ENCODE results near the gene CES2.
"Not testable (repeated sequence)": the region's sequence is repeated elsewhere in the genome, so short reads cannot be mapped to it uniquely, and the experiment has no call there.

Gene CES2

DNA sequence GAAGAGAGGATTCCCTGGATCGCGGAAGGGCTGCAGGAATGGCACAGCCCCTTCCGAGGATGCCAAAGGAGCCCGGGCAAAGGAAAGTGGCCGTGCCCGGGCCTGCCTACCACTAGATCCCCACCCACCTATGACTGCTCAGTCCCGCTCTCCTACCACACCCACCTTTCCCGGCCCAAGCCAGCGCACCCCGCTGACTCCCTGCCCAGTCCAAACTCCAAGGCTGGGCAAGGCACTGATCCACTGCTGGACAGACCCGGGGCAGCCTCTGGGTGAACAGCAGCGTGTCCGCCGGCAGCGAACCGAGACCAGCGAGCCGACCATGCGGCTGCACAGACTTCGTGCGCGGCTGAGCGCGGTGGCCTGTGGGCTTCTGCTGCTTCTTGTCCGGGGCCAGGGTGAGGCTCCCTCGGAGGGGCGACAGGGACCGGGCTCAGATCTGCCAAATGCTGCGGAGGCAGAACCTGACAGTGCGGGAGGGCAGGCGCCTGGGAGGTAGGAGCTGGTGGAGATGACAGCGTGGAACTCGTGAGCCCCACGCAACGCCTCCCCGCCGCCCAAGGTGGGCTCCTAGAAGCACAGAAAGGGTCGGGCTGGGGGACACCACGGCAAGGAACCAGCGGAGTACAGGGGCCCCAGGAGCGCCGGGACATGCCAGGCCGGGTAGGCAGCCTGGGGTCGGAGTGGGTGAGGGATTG, at the start of gene CES2:
TSS of gene CES2 (plus strand) at position 203 of the 698 bp plus-strand sequence. CDS start at position 323, 120 bp downstream.
- no peak for DNase-seq

DNA sequence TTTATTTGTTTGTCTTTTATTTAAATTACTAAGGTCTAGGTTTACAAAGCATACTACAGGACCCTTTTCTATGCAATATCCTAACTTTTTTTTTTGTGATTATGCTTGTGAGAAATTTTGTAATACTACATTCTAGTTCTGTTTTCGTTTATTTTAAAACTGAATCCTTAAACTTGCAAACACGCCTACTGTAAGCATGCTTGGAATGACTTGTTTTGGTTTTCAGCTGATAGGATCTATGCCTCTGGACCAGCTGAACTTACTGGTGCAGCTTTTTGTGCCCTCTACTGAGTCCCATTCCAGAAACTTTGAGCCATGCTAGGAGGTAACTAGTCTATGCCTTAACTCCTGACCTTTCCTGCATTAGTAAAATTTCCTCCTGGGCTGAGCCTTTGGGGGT, 49.0 kb upstream of the CES2 start:
- DNase-seq = no peak

GRCh38 chr16:66886914-66887313, 48.4 kb upstream of the CES2 start:
- no peak for DNase-seq

DNA sequence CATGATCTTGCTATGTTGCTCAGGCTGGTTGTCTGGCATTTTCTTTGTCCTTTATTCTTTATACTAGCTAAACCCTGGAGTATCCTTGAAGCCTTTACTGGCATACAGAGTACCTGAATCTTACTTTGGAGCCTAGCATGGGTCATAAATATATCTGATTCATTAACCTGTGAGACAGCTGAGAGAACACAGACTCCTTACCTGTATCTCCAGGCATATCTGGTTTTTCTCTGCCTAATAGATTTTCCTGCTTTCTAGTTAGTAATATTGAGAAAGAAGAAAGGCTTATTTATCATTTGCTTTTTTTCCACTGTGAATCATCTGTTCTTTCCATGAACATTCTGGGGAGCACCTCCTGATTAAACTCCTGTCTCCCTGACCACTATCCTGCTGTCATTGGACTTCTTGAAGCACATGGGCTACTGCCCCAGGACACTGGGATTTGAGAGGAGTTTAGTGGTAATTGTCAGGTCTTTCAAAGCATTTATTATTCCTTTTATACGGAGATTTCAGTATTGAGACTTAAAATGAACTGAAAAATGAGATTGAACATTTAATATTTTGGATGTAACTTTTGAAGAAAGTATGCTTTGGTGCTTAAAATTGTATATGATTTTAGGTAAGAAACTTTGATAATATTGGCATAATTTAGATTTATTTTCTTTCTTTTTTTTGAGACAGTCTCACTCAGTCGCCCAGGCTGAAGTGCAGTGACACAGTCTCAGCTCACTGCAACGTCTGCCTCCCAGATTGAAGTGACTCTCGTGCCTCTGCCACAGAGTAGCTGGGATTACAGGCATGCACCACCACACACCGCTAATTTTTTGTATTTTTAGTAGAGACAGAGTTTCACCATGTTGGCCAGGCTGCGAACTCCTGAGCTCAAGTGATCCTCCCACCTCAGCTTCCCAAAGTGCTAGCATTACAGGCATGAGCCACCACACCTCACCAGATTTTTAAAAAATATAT, 46.4 kb upstream of the CES2 start:
- no peak for DNase-seq

- DNase-seq = no peak
Measured at GRCh38 chr16:66889622-66890021, 45.7 kb upstream of the CES2 start.

GRCh38 chr16:66890799-66891198, 44.5 kb upstream of the CES2 start:
- no peak for DNase-seq

- no peak for DNase-seq
Measured at GRCh38 chr16:66891360-66891759, 44.0 kb upstream of the CES2 start.

DNA sequence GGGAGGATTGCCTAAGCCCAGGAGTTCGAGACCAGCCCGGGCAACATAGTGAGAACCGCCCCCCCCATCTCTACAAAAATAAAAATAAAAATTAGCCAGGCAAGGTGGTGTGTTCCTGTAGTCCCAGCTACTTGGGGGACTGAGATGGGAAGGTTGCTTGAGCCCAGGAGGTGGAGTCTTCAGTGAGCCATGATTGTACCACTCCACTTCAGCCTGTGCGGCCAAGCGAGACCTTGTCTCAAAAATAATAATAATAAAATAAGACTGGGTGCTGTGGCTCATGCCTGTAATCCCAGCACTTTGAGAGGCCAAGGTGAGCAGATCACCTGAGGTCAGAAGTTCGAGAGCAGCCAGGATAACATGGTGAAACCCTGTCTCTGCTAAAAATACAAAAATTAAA, 43.5 kb upstream of the CES2 start:
- no peak for DNase-seq

DNA sequence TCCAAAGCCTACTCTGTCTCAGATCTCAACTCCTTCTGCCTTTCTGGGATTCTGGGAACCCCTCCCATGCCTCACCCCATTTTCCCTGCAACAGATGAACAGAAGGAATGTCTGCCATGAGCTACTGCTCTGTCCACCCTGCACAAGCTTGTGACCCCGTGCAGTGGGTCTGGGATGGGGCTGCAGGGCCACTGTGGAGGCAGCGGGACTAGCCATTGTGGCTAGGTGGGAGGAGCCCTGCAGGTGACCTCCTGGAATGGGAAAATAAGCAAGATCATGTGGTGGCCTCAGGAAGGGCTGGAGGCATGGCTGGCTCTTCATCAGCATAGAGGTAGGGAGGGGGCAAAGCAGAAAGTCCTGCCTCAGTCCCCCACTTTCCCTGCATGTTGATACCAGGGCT, 41.3 kb upstream of the CES2 start:
- DNase-seq = no peak

- DNase-seq = peak; percentile 64 to 74
Measured at GRCh38 chr16:66894948-66895688, 40.2 kb upstream of the CES2 start.

DNA sequence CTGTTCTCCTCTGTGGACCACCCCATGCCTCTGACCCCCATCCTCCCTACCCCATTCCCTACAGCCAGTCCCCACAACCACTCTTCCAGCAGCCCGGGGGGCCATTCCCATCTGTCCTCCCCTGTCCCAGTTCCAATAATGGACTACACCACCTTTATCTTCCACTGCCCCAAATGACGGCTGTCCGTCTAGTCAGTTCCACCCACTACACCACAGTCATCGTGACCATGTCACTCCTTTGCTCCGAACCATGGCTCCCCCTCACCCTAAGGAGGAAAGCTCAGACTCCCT, 39.7 kb upstream of the CES2 start:
- DNase-seq = no peak

DNA sequence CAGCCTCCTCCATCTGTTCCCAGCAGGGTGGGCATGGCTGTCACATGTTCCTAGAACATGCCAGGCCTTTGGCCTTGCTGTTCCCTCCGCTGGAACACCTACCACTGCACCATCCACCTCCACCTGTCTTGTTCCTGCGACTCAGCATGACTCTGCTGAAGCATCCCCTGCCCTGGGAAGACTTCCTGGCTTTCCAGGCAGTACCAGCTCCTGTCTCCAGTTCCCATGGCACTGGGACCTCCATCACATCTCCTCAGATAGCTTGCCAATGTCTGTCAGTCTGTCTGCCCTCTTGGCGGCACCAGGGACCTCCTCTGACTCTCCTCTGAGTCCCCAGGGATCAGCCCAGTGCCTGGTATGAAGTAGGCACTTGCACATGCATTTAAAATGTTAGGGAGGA, 39.3 kb upstream of the CES2 start:
- no peak for DNase-seq

DNA sequence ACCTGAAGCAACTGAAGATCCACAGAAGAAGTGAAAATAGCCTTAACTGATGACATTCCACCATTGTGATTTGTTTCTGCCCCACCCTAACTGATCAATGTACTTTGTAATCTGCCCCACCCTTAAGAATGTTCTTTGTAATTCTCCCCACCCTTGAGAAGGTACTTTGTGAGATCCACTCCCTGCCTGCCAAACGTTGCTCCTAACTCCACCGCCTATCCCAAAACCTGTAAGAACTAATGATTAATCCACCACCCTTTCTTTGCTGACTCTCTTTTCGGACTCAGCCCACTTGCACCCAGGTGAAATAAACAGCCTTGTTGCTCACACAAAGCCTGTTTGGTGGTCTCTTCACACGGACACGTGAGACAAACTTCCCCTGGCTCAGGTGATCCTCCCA, 38.6 kb upstream of the CES2 start:
- not testable (repeated sequence) for DNase-seq

DNA sequence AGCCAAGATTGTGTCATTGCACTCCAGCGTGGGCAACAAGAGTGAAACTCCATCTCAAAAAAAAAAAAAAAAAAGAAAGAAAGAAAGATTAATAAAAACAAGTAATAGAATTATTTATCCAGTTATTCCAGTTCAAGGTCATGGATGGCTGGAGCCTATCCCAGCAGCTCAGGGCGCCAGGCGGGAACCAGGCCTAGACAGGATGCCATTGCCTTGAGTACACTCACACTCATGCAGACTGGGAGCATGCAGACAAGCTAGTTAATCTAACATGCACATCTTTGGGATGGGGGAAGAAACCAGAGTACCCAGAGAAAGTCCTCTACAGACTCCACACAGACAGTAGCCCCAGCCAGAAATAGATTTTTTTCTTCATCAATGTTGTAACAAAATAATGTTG, 37.1 kb upstream of the CES2 start:
- DNase-seq = no peak

DNA sequence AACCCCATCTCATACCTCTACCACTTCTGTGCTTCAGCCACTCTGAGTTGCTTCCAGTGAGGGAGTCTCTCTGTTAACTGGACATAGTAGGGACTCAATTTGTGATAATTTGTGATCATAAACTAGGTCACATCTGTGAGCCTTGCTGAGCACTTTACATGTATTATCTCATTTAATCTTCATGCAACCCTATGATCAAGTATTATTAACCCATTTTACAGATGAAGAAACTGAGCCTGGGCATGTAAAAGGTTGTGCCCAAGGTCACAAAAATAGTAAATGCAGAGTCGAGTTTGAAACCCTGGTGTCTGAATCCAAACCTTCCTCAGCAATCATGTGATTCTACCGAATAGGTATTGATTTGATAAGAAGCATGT, 36.4 kb upstream of the CES2 start:
- DNase-seq = no peak

DNA sequence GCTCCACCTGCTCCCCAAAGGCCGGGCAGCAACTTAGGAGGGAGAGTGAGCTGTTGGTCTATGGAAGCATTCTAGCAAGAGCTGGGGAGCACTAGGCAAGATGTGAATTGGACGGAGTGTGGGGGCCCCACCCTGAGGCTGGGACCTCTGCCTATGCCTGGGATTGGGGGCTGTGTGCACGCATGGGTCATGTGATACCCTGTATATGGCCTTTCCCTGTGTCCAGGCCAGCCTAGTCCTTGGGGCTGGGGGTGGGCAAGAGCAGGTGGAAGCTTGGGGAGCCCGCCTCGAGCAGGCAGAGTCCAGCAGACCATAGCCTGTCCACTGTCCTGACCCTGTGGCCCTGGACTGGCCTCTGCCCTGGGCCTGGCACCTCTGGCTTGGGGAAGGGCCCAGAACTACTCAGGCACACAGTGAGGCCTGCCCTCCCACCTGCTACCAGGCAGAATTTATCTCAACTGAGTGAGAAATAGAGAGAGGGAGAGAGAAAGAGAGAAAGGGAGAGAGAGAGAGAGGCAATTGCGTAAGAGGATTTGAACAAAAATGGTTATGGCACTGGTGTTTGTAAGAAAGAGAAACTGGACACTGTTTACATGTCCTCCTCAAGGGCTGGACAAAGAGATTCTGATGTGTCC, 35.9 kb upstream of the CES2 start:
- peak in 1 of 2 experiments; percentile 8 for DNase-seq

DNA sequence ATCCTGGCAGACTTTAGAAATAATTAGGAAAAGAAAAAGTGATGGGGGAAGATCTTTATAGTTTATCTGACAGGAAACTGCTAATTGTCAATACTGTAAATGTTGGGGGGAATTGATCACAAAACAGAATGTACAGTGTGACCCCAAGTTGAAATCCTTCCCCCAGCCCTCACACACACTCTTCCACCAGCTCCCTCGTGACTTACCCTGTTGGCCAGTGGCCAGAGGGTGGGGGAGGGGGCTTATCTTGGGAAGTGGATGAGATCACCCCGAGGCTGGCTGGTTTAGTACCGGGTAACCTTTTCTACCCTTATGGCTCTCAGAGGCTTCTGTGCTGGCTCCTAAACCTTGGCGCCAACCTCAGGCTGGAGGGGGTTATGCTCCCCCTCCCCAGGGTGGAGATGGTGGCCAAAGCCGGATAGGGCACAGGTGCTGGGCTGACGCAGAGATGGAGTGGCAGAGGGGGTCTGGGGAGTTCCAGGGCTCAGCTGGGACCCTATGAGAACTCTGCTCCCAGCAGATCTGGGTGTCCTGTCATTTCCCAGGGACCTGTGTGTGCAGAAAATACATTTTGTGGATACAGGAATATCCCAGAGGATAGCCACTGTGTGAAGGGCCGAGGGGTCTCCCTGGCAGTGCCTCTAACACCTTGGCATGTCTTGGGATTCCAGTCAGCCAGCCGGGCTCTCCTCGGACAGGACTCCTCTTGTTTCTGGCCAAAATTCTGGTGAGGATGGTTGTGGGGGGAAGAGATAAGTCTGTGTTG, 35.2 kb upstream of the CES2 start:
- DNase-seq = no peak

DNA sequence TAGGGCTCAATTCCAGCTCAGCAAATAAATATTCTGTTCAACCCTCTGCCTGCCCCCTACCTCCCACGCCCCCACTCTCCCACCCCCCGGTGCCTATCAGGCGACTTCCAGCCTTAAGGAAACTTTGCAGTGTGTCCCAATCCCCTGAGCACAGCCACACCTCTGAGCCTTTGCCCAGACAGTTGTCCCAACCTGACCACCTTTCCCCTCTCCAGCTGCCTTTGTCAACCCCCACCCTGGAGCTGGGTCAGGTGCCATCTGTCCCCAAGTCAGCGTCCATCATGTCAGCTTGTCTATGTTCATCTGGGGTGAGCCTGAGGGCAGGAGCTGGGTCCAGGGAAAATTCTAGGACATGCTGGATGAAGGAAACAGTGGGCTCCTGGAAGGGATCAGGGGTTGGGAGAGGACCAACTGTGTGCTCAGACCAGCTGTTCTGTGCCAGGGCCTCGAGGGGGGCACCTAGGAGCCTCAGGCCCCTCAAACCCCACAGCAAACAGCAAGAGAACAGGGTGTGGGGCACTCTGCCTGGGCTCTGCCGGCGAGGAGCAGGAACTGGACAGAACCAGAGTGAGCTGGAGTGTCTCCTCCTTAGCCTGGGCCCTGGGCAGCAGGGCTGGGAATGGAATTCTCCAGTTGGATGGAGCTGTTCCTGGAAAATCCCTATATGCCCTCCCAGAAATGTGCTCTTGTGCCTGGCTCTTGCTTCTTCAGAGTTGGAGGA, 34.4 kb upstream of the CES2 start:
- DNase-seq = no peak

DNA sequence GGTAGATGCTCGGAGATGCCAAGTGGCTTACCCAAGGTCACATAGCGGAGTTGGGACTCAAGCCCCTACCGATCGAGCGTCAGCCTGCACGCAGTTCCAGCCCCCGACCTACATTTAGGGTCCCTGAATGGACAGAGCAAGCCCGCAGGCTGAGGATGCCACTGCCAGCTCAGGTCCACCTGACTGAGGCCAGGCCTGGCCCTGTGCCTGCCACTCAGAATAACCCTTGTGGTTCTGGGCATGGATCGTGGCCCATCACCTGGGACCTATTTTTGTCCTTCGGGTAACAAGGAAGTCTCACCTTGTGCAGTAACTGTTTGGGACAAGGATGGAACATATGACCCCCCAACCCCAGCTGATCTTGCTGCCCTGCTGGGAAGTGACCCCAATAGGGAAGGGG, 33.7 kb upstream of the CES2 start:
- no peak for DNase-seq

- no peak for DNase-seq
Measured at GRCh38 chr16:66902648-66903543, 32.4 kb upstream of the CES2 start.

All from AML-193 (cell line).